GM23338 (cell line): ENCODE results near the gene EFCAB12. TPM values are rescaled to one million over a fixed set of nuclear protein-coding genes. Genes with fewer than 3 reads are reported as not detected.

Experiments used
- ATAC-seq: fragments of 200-7000 bp; cut with Tn5 transposase; 3 replicates; pipeline ENCODE4 v1.9.1; 2020
- DNase-seq: peaks from one replicate; pipeline ENCODE4 v3.0.0-alpha.2; 2015; ENCODE audit warnings: low spot score
- H2AFZ ChIP-seq: fragments of 200-600 bp; sonication (generic); 2 replicates; pipeline ENCODE4 v1.8.0; 2016; ENCODE audit warnings: antibody characterized with exemption, mild to moderate bottlenecking, moderate library complexity
- H3F3A ChIP-seq: fragments of 200-600 bp; sonication (generic); replicated peaks from 2 replicates; pipeline ENCODE4 v1.8.0; 2017; ENCODE audit warnings: antibody characterized with exemption, mixed run types, low read depth
- H3K27ac ChIP-seq: fragments of 200-600 bp; sonication (generic); 2 replicates; pipeline ENCODE4 v1.6.1; 2016; ENCODE audit warnings: low read depth
- H3K27me3 ChIP-seq: fragments of 200-600 bp; sonication (generic); 2 replicates; pipeline ENCODE4 v1.8.0; 2016; ENCODE audit warnings: mild to moderate bottlenecking, mixed run types, moderate library complexity; ENCODE audit not compliant: insufficient read depth
- H3K36me3 ChIP-seq: fragments of 200-600 bp; sonication (generic); 2 replicates; pipeline ENCODE4 v1.8.0; 2016; ENCODE audit warnings: mild to moderate bottlenecking; ENCODE audit not compliant: insufficient read depth
- H3K4me1 ChIP-seq: fragments of 200-600 bp; sonication (generic); 2 replicates; pipeline ENCODE4 v1.8.0; 2016; ENCODE audit warnings: mild to moderate bottlenecking, moderate library complexity; ENCODE audit not compliant: insufficient read depth
- H3K4me2 ChIP-seq: fragments of 200-600 bp; sonication (generic); 2 replicates; pipeline ENCODE4 v1.7.1; 2017; ENCODE audit warnings: mixed run types
- H3K4me3 ChIP-seq: fragments of 200-600 bp; sonication (generic); 2 replicates; pipeline ENCODE4 v1.6.1; 2016; ENCODE audit warnings: mixed run types
- H3K79me2 ChIP-seq: fragments of 200-600 bp; sonication (generic); replicated peaks from 2 replicates; pipeline ENCODE4 v1.8.0; 2017; ENCODE audit warnings: mild to moderate bottlenecking; ENCODE audit not compliant: insufficient read depth
- H3K9me2 ChIP-seq: fragments of 200-600 bp; sonication (generic); 2 replicates; pipeline ENCODE4 v1.8.0; 2017; ENCODE audit not compliant: insufficient read depth
- H4K20me1 ChIP-seq: fragments of 200-600 bp; sonication (generic); replicated peaks from 2 replicates; pipeline ENCODE4 v1.8.0; 2017; ENCODE audit warnings: mild to moderate bottlenecking; ENCODE audit not compliant: insufficient read depth
- H3K27ac Mint-ChIP-seq: 2 replicates; pipeline ENCODE4 v1.8.0; 2020; ENCODE audit warnings: inconsistent platforms, mild to moderate bottlenecking, moderate library complexity, mixed read lengths
- H3K27me3 Mint-ChIP-seq: 3 replicates; pipeline ENCODE4 v1.8.0; 2022; ENCODE audit warnings: low read depth, mild to moderate bottlenecking, moderate library complexity, mixed read lengths, inconsistent platforms; ENCODE audit not compliant: insufficient read depth, poor library complexity
- H3K36me3 Mint-ChIP-seq: 3 replicates; pipeline ENCODE4 v1.8.0; 2021; ENCODE audit warnings: low read depth, mild to moderate bottlenecking, inconsistent platforms, moderate library complexity, mixed read lengths
- H3K4me1 Mint-ChIP-seq: 3 replicates; pipeline ENCODE4 v1.8.0; 2020; ENCODE audit warnings: mild to moderate bottlenecking, inconsistent platforms, mixed read lengths
- H3K4me3 Mint-ChIP-seq: 3 replicates; pipeline ENCODE4 v1.8.0; 2021; ENCODE audit warnings: moderate library complexity, mild to moderate bottlenecking, inconsistent platforms, mixed read lengths
- H3K9me3 Mint-ChIP-seq: 3 replicates; pipeline ENCODE4 v1.8.0; 2020; ENCODE audit warnings: moderate library complexity, mild to moderate bottlenecking, inconsistent platforms, mixed read lengths
- CREB1 ChIP-seq: fragments of 250-450 bp; sonication (Bioruptor Pico); IDR thresholded peaks from 2 replicates; pipeline ENCODE4 v1.5.0; 2020; ENCODE audit warnings: low read depth, mild to moderate bottlenecking, moderate library complexity
- JUNB ChIP-seq: IDR thresholded peaks from one replicate; pipeline ENCODE4 v1.6.1; 2016; ENCODE audit warnings: antibody characterized with exemption; ENCODE audit not compliant: unreplicated experiment
- NANOG ChIP-seq: IDR thresholded peaks from 2 replicates; pipeline ENCODE4 v1.6.1; 2016; ENCODE audit warnings: antibody characterized with exemption, borderline replicate concordance
- STAT1 ChIP-seq: IDR thresholded peaks from one replicate; pipeline ENCODE4 v1.6.1; 2016; ENCODE audit warnings: antibody characterized with exemption; ENCODE audit not compliant: unreplicated experiment
- ZNF331 ChIP-seq: fragments of 250-450 bp; sonication (Bioruptor Pico); IDR thresholded peaks from 2 replicates; pipeline ENCODE4 v1.5.0; 2020; ENCODE audit warnings: low read depth, mild to moderate bottlenecking, moderate library complexity
- polyA plus RNA-seq: library from polyadenylated mRNA; unstranded; fragments of >200 nt; fragmentation: Nextera tagmentation; extraction: Ambion mirVana; gene quantifications from 2 replicates; pipeline ENCODE4 v1.2.1, GENCODE V29; 2016
- total RNA-seq: library from RNA; depleted of rRNA; stranded (reverse); fragments of >200 nt; shearing (Covaris generic); gene quantifications from 2 replicates; pipeline ENCODE4 v1.2.3, GENCODE V29; 2014
- TF ChIP-seq, protein P1 (sequence below): fragments of 250-450 bp; sonication (Bioruptor Pico); IDR thresholded peaks from 2 replicates; pipeline ENCODE4 v1.5.0; 2020; ENCODE audit warnings: mild to moderate bottlenecking, moderate library complexity

The EFCAB12 gene
- total and polyA plus RNA-seq, 2 experiments from 2014 or later, result 0.24 to 0.65 TPM

DNA sequence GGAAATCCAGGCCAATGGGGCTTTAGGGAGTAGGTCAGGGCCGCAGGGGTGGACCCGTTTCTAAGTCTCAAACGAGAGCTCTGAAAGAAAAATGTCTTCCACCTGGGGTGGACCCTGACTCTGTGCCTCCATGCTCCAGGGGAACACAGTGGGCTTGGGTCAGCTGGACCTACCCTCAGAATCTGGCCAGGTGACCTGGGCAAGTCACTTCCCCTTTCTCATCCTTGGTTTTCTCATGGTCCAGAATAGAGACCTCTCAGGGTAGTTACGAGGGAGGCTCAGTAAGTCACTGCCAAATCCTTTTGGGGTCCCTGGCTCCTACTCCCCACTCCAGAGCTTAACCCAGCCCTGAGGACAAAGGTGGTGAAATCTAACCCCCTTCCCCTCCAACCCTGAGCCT is 25.8 kb downstream of the EFCAB12 start (continued):
- TF ChIP-seq, protein P1, sequence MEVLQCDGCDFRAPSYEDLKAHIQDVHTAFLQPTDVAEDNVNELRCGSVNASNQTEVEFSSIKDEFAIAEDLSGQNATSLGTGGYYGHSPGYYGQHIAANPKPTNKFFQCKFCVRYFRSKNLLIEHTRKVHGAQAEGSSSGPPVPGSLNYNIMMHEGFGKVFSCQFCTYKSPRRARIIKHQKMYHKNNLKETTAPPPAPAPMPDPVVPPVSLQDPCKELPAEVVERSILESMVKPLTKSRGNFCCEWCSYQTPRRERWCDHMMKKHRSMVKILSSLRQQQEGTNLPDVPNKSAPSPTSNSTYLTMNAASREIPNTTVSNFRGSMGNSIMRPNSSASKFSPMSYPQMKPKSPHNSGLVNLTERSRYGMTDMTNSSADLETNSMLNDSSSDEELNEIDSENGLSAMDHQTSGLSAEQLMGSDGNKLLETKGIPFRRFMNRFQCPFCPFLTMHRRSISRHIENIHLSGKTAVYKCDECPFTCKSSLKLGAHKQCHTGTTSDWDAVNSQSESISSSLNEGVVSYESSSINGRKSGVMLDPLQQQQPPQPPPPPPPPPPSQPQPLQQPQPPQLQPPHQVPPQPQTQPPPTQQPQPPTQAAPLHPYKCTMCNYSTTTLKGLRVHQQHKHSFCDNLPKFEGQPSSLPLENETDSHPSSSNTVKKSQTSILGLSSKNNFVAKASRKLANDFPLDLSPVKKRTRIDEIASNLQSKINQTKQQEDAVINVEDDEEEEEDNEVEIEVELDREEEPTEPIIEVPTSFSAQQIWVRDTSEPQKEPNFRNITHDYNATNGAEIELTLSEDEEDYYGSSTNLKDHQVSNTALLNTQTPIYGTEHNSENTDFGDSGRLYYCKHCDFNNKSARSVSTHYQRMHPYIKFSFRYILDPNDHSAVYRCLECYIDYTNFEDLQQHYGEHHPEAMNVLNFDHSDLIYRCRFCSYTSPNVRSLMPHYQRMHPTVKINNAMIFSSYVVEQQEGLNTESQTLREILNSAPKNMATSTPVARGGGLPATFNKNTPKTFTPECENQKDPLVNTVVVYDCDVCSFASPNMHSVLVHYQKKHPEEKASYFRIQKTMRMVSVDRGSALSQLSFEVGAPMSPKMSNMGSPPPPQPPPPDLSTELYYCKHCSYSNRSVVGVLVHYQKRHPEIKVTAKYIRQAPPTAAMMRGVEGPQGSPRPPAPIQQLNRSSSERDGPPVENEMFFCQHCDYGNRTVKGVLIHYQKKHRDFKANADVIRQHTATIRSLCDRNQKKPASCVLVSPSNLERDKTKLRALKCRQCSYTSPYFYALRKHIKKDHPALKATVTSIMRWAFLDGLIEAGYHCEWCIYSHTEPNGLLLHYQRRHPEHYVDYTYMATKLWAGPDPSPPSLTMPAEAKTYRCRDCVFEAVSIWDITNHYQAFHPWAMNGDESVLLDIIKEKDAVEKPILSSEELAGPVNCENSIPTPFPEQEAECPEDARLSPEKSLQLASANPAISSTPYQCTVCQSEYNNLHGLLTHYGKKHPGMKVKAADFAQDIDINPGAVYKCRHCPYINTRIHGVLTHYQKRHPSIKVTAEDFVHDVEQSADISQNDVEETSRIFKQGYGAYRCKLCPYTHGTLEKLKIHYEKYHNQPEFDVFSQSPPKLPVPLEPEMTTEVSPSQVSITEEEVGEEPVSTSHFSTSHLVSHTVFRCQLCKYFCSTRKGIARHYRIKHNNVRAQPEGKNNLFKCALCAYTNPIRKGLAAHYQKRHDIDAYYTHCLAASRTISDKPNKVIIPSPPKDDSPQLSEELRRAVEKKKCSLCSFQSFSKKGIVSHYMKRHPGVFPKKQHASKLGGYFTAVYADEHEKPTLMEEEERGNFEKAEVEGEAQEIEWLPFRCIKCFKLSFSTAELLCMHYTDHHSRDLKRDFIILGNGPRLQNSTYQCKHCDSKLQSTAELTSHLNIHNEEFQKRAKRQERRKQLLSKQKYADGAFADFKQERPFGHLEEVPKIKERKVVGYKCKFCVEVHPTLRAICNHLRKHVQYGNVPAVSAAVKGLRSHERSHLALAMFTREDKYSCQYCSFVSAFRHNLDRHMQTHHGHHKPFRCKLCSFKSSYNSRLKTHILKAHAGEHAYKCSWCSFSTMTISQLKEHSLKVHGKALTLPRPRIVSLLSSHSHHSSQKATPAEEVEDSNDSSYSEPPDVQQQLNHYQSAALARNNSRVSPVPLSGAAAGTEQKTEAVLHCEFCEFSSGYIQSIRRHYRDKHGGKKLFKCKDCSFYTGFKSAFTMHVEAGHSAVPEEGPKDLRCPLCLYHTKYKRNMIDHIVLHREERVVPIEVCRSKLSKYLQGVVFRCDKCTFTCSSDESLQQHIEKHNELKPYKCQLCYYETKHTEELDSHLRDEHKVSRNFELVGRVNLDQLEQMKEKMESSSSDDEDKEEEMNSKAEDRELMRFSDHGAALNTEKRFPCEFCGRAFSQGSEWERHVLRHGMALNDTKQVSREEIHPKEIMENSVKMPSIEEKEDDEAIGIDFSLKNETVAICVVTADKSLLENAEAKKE (CRISPR knock-in tag), result no peak

DNA sequence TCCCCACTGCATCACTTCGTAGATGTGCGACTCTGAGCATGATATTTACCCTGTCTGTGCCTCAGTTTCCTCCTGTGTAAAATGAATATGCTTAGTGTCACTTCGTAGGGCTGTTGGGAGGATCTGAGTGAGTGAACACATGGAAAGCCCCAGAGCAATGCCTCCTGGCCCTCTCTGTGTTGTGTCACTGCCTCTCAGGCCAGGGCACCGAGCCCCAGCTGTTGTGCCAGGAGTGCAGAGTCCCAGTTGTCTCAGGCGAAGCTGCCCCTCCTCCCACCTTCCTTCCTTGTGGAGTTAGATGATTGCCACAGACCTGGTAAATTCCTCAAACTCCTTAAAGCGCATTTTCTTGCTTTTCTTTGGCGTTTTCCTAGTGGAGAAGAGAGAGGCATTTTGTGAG is 26.2 kb downstream of the EFCAB12 start:
- no peaks in the 10 kb centered on the region for H3K36me3 ChIP-seq
- no peak overlapping the region for H3K27ac ChIP-seq
- Mint-ChIP-seq H3K9me3 (no peaks in the 10 kb centered on the region; the same call in 2 of the 3 replicates), H3K27ac (no peak overlapping the region), H3K27me3 (peaks cover 6% of the 10 kb centered on the region), H3K4me1 (peaks cover 12% of the 10 kb centered on the region), H3K36me3 (no peaks in the 10 kb centered on the region; the same call in 2 of the 3 replicates), H3K4me3 (no peak overlapping the region)
- H3K4me2 ChIP-seq, result no peak overlapping the region
- no peak overlapping the region for H3K4me3 ChIP-seq
- TF ChIP-seq NANOG (no peak), STAT1 (no peak), ZNF331 (CRISPR knock-in tag) (no peak), JUNB (no peak), CREB1 (CRISPR knock-in tag) (no peak)
- TF ChIP-seq, protein P1 (CRISPR knock-in tag), result no peak
- peaks cover 20% of the 10 kb centered on the region for H3K79me2 ChIP-seq
- ATAC-seq (no peak), DNase-seq (no peak)
- no peaks in the 10 kb centered on the region for H3K9me2 ChIP-seq
- no peaks in the 10 kb centered on the region for H3F3A ChIP-seq
- peaks cover 5% of the 10 kb centered on the region; the same call in 1 of the 2 replicates for H3K4me1 ChIP-seq
- H3K27me3 ChIP-seq, result no peaks in the 10 kb centered on the region
- no peak overlapping the region for H2AFZ ChIP-seq
- peaks cover 8% of the 10 kb centered on the region; the same call in 1 of the 2 replicates for H4K20me1 ChIP-seq
